ENCODE measurements around the gene CAV2. TPM values are rescaled to one million over a fixed set of nuclear protein-coding genes. Genes with fewer than 3 reads are reported as not detected.

Gene CAV2
- total RNA-seq, 6 donors from 2014 or later = 56.6 to 385 (median 183) TPM

DNA sequence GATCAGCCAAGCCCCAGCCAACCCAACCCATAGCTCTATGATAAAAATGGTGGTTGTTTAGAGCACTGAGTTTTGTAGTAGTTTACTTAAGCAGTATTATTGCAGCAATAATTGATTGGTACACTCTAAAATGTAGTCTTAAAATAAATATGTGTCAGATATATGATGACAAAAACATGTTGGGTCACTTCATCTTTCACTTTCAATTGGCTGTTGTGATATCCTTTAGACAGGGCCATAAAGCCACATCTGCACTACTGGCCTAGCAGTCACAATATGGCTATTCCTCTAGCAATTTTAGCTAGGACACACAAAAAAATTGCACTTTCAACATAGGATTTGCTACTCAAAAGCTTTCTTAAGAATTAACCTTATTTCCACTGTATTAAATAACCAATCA lies 19.4 kb downstream of the CAV2 start:
- H3K36me3 ChIP-seq = no peaks in the 10 kb centered on the region
- TF ChIP-seq POLR2A (IDR thresholded peaks at IDR 0.05) (no peak), POLR2AphosphoS5 (IDR thresholded peaks at IDR 0.05) (no peak), EP300 (IDR thresholded peaks at IDR 0.05) (no peak)
- TF ChIP-seq, protein P1, sequence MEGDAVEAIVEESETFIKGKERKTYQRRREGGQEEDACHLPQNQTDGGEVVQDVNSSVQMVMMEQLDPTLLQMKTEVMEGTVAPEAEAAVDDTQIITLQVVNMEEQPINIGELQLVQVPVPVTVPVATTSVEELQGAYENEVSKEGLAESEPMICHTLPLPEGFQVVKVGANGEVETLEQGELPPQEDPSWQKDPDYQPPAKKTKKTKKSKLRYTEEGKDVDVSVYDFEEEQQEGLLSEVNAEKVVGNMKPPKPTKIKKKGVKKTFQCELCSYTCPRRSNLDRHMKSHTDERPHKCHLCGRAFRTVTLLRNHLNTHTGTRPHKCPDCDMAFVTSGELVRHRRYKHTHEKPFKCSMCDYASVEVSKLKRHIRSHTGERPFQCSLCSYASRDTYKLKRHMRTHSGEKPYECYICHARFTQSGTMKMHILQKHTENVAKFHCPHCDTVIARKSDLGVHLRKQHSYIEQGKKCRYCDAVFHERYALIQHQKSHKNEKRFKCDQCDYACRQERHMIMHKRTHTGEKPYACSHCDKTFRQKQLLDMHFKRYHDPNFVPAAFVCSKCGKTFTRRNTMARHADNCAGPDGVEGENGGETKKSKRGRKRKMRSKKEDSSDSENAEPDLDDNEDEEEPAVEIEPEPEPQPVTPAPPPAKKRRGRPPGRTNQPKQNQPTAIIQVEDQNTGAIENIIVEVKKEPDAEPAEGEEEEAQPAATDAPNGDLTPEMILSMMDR (IDR thresholded peaks at IDR 0.05) = no peak
- no peak for ATAC-seq (ENCODE audit: low FRiP score in 2 of 2)
- H3K27me3 ChIP-seq = no peaks in the 10 kb centered on the region
- no peaks in the 10 kb centered on the region for H3K9me3 ChIP-seq
- H3K4me3 ChIP-seq = no peak overlapping the region
- no peak for DNase-seq
- H3K27ac ChIP-seq = no peak overlapping the region
- H3K4me1 ChIP-seq = peaks cover 5 to 13% (median 6%) of the 10 kb centered on the region in 4 donors

DNA sequence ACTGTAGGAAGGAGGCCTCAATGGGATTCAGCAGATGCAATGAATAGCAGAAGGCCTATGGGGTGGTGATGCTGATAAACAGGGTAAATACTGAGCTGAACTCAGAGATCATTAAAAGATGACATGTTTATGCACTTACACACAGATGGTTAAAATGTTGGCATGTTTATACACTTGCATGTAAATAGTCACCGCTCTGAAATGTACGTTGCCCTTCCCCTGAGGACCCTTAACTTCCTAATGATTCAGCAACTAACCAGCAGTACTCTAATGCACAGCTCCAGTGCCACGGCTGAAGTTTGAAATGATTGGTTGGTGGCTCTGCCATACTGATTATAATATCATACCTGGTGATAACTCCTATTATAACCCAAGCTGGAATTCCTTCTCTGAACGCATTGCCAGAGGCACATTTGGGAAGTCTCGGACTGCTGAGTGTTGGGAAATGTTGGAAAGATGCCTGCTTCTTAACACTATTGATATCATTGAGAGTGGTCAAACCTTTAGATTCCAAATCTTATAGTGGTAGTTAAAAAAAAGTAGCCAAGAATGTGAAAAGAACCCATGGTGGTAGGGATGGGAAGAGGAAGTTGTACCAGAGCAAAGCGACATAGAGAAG lies 21.6 kb downstream of the CAV2 start:
- ATAC-seq (ENCODE audit: low FRiP score in 2 of 2) = no peak
- Histone ChIP-seq H3K27me3 (peaks cover 0 to 3% (median 0%) of the 10 kb centered on the region in 4 donors), H3K27ac (peak overlapping the region in 2 of 4 donors; percentile 92 to 97), H3K4me1 (peaks cover 6 to 23% (median 15%) of the 10 kb centered on the region in 4 donors), H3K4me3 (no peak overlapping the region), H3K36me3 (no peaks in the 10 kb centered on the region), H3K9me3 (no peaks in the 10 kb centered on the region)
- TF ChIP-seq POLR2A (IDR thresholded peaks at IDR 0.05) = no peak
- no peak for TF ChIP-seq EP300 (IDR thresholded peaks at IDR 0.05)
- TF ChIP-seq, protein P1 (IDR thresholded peaks at IDR 0.05) = no peak
- no peak for TF ChIP-seq POLR2AphosphoS5 (IDR thresholded peaks at IDR 0.05)
- no peak for DNase-seq
- WGBS, 2 donors = 71 to 84% methylated on average over 6 of the region's 6 CpGs

DNA sequence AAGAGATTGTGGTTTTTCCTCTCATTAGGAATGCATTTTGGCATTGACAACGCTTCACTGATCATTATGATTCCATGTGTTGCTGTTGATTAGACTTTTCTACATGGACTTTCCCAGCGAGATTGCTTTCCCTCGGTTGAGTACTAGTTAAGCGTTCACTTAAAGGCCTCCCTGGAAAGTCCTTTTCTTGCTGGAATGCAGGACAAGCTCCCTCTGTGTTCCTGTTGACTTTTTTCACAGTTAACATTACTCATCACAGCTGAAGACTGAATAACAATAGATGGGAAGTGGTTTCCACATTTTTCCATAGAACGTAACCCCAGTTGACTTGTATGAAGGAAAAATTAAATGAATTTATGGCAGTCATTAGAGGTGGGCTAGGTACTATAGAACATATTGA lies 22.7 kb downstream of the CAV2 start:
- TF ChIP-seq POLR2AphosphoS5 (IDR thresholded peaks at IDR 0.05) (peak in 1 of 2 donors; percentile 9), EP300 (IDR thresholded peaks at IDR 0.05) (peak in 2 of 4 donors; percentile 11 to 66), POLR2A (IDR thresholded peaks at IDR 0.05) (no peak)
- TF ChIP-seq, protein P1 (IDR thresholded peaks at IDR 0.05) = no peak
- H3K27me3 ChIP-seq = peaks cover 0 to 3% (median 0%) of the 10 kb centered on the region in 4 donors
- H3K36me3 ChIP-seq = no peaks in the 10 kb centered on the region
- H3K4me1 ChIP-seq = peaks cover 6 to 31% (median 22%) of the 10 kb centered on the region in 4 donors
- WGBS, 2 donors = 42 to 55% methylated on average over 5 of the region's 5 CpGs
- ATAC-seq (ENCODE audit: low FRiP score in 2 of 2) (no peak), DNase-seq (no peak)
- peak overlapping the region; percentile 8 to 97 (median 64) for H3K27ac ChIP-seq
- no peaks in the 10 kb centered on the region for H3K9me3 ChIP-seq
- H3K4me3 ChIP-seq = no peak overlapping the region

DNA sequence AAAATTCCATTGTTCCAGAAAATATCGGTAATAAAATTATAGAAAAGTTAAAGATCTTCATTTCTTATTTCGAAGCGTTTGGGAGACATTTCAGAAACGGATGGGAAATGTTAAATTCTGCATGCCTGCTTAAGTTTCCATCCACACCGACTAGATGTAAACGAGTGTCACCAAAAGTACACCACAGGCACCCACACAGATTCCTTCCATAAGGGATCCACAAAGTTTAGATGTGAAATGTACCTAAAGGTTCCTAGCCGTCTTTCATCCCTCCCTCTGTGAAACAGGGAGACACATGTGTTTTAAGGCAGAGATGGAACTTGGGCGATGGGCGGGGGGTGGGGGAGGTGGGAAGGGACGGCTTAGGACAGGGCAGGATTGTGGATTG lies 24.7 kb downstream of the CAV2 start:
- 15% methylated on average over 10 of the region's 10 CpGs for WGBS, 2 donors
- Histone ChIP-seq H3K9me3 (no peaks in the 10 kb centered on the region), H3K4me1 (peaks cover 6 to 44% (median 31%) of the 10 kb centered on the region in 4 donors), H3K4me3 (peak overlapping the region in 3 of 4 donors; percentile 52 to 71 (median 64)), H3K27ac (peak overlapping the region; percentile 89 to 99 (median 94)), H3K36me3 (peaks cover 0 to 7% (median 0%) of the 10 kb centered on the region in 4 donors), H3K27me3 (peaks cover 0 to 3% (median 0%) of the 10 kb centered on the region in 4 donors)
- ATAC-seq (ENCODE audit: low FRiP score in 2 of 2) (no peak), DNase-seq (no peak)
- TF ChIP-seq POLR2AphosphoS5 (IDR thresholded peaks at IDR 0.05) (no peak), EP300 (IDR thresholded peaks at IDR 0.05) (no peak), POLR2A (IDR thresholded peaks at IDR 0.05) (no peak)
- TF ChIP-seq, protein P1 (IDR thresholded peaks at IDR 0.05) = no peak

Data from upper lobe of left lung (tissue), 6 donors.